Suprapubic skin (tissue), 4 donors: ENCODE measurements around the gene MLF2.

Experiments
- CTCF ChIP-seq, 2 donors: fragments of 200-600 bp in 1 of 2; fragments of 450-650 bp in 1 of 2; sonication (generic) in 1 of 2; IDR thresholded peaks; one replicate each; pipeline ENCODE4 v1.5.1; 2016 to 2019; ENCODE audit warnings: antibody characterized with exemption in 2 of 2, mild to moderate bottlenecking in 1 of 2, moderate library complexity in 1 of 2
- EP300 ChIP-seq: sonication (generic); formaldehyde crosslinking; IDR thresholded peaks from one replicate; pipeline ENCODE4 v1.6.1; 2017; ENCODE audit warnings: antibody characterized with exemption
- POLR2A ChIP-seq, 2 donors: fragments of 450-650 bp; IDR thresholded peaks; one replicate each; pipeline ENCODE4 v1.6.1; 2017; ENCODE audit warnings: antibody characterized with exemption in 2 of 2, mild to moderate bottlenecking in 2 of 2, moderate library complexity in 2 of 2
- POLR2AphosphoS5 ChIP-seq, 3 donors: sonication (generic); formaldehyde crosslinking; IDR thresholded peaks; one replicate each; pipeline ENCODE4 v1.6.1; 2017; ENCODE audit warnings: antibody characterized with exemption in 3 of 3

GRCh38 chr12:6698352-6699046 is 54.4 kb downstream of the MLF2 start:
- TF ChIP-seq CTCF (IDR thresholded peaks at IDR 0.05) (no peak), POLR2A (IDR thresholded peaks at IDR 0.05) (no peak), EP300 (no peak), POLR2AphosphoS5 (IDR thresholded peaks at IDR 0.05) (no peak)
